GM10847 (cell line): Measurements from ENCODE around the gene LRP1B.

Experiments
- POLR2A ChIP-seq: IDR thresholded peaks from 2 replicates; pipeline ENCODE4 v1.6.1; 2011; ENCODE audit not compliant: insufficient read length; ENCODE audit errors: extremely low read depth

The LRP1B gene

DNA sequence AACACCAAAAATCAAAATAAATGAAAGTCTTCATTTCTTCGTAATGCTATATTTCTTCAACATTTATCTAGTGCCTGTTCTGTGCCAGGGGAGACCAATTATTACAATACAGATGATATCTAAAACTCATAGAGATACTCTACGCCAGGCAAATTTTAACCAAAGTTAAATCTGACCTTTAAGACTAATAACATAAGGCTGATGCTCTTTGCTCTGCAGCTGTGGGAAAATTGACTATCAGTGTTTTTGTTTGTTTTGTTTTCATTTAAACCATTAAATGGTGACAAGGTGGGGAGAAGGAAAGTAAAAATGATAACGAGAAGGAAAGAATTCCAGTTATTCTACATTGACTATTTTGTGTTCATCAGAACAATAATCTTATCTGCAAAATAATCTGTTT lies 406.4 kb downstream of the LRP1B start:
- no peak for TF ChIP-seq POLR2A

DNA sequence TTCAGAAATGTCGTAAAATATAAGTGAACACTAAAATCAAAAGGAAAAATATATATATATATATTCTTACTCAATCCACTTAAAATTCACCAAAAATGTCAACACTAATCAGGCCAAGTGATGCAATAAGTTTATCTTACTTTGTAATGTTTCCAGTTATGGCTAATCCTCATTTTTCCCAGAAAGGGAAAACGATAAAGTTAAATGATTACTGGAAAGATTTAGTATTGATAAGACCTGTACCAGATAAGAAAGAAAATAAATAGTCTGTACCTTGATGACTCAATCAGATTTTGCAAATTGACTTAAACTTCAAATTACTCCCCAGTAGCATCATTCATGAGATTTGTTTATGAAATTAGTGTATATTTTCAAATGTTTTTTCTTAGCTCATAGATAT lies 407.0 kb downstream of the LRP1B start:
- no peak for TF ChIP-seq POLR2A

DNA sequence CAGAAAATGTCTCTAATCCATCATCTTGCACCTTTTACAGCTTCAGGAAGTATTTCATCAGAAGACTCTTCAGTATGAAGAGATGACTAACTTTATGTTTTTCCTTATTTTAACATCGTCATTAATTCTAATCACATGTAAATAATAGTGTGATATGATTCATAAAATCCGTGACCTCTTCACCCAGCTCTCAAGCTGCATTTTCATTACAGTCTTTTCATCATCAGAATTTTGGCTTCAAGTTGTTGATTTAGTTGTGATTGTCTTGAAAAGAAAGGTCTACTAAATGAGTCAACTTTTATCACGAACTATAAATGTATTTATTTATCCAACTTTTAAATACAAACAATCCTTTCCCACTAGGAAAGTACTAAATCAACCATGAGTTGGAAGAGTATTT lies 410.3 kb downstream of the LRP1B start:
- no peak for TF ChIP-seq POLR2A

DNA sequence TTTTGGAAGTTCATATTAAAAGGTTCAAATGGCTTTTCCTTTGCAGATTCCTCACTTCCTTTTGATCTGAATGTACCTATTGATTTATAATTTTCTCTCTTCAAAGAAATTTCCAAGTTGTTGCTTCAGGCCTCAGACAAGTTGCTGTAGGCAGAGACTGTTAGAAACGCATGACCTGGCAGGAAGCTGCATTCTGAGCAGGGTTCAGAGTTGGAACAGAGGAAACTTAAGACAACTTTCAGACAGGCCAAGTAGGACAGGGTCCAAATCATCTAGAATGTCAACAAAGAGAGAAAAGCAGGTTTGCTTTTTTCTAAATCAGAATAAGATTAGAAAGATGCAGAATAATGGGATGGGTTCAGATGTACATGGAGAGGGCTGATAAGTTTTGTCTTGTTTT lies 416.3 kb downstream of the LRP1B start:
- TF ChIP-seq POLR2A = no peak

DNA sequence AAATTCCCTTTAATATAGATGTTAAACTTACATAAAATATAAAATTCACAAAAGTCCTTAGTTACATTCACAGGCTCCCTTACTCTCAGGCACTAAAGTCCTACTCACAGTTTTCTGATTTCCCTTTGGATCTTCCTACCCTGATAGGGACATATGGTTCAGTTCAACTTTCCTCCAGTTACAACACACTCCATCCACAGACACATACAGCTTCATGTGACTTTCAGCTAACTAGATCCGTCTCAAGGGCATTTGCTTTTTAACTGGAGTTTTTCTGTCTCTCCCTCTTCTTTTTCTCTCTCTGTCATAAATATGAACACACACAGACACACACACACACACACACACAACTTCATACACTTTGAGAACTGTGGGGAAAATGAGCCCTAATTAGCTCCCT lies 419.2 kb downstream of the LRP1B start:
- TF ChIP-seq POLR2A = no peak

DNA sequence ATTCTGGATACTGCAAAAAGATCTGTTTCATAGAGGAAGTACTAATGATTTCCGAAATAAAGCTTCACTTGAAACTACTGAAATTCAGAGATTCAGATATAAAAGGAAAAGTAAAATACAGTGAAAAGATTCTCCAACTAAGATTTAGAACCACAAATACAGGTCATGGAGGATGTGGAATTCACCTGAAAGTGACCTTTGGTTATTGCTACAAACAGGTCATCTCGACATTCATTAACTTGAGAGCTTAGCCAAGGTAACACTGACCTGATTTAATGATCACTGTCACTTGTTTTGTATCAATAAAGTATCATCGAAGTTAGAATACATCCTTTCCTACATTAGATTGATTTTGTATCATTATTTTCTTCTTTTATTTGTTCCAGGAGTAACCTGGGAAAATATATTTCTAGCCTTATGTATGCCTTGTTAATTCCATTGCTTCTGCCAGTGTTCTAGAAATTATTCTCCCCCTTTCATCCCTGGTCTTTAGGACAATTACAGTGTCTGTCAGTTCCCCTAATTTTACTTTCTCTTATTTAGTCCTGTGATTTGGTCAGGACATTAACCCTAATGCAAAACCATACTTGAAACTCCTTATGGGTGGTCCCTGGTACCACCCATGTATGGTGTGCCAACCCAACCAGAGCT lies 420.1 kb downstream of the LRP1B start:
- no peak for TF ChIP-seq POLR2A

DNA sequence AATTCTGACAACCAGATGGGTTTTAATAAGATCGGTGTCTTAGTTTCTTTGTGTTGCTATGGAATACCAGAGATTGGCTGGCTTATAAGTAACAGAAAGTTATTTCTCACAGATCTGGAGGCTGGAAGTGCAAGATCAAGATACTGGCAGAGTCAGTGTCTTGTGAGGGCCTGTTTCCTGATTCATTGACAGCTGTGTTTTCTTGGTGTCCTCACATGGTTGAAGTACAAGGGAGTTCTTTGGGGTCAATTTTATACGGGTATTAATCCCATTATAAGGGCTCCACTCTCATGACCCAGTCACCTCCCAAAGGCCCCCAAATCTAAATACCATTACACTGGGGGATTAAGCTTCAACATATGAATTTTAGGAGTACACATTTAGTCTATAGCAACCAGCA lies 421.1 kb downstream of the LRP1B start:
- no peak for TF ChIP-seq POLR2A

DNA sequence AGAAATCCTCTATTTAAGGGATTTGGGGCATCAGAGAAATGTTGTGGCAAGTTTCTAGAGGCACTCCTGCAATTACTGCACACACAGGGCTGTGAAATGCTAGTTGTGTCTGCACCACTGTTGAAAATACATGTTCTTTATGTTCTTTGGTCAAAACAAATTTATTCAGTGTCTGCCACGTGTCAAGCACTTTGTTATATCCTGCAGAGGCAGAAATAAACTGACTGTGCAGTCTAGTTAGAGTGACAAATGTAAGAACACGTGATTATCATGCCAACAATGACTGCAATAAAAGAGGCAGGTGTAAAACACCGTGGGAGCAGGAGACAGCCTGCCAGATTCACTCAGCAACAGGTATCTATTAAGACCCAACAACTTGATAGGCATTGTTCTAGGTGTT lies 423.3 kb downstream of the LRP1B start:
- no peak for TF ChIP-seq POLR2A

DNA sequence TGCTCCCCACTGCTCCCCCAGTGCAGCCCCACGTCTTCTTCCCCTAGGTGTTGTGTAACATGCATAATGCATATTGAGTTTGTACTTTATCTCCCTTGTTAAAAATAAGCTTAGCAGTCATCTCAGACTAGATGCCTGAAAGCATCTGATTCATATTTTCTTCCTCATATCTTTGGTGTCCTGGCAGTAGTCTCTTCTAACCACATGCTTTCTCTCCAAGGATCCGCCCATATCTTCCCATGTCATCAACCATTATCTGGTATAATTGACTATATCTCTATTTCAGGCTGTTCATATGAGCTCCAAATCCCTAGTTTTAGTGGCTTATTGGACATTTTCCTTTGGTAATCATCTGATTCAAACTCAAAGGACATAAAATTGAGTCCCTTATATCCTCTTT lies 426.3 kb downstream of the LRP1B start:
- TF ChIP-seq POLR2A = no peak

DNA sequence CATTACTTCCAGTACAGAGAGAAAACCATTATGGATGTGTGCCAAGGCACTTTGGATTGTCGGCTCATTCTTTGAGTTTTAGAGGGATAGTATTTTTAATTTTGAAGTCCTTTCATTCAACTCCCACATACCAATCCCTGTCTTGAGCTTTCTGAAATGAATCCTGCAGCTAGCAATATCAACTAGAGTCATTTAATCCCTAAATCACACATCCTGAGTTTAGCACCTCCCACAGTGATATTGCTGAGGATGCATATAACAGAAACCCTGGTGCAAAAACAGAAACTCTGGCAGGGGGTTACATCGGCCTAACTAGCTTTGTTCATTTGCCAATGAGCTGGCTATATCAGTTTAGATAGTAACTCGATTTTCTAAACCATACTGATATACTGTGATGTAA lies 427.3 kb downstream of the LRP1B start:
- no peak for TF ChIP-seq POLR2A

DNA sequence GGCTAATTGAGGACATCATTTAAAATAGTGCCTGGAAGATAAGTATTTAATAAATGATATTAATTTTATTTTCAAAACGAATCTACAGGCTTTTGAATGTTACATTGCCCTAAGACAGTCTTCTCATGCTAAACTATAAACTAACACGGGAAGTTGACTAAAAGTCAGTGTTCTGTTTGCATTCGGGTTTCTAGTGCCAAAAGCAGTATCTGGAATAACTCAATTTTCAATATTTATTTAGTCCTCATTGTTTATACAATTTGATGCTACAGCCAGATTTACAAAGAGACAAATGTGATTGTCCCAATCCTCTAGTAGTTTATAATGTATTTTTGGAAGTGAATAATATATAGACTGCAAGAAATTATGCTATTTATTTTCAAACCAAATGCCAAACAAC lies 429.2 kb downstream of the LRP1B start:
- no peak for TF ChIP-seq POLR2A

DNA sequence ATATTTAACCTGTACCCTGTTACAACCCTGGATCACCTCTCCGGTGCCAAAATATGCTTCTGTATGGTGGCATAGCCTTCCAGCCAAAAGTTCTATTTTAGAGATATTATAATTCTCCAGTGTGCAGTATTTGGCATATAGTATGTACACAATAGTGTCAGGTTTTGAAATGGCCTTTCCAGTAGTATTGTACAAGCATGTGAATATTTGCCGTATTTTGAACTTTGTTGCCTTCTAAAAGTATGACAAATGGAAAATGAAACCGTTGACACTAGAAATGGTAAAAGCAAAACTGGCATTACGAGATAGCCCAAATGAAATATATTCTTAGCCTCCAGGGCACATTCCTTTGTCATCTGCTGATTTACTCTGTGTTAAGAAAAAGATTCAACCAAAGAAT lies 431.2 kb downstream of the LRP1B start:
- no peak for TF ChIP-seq POLR2A

DNA sequence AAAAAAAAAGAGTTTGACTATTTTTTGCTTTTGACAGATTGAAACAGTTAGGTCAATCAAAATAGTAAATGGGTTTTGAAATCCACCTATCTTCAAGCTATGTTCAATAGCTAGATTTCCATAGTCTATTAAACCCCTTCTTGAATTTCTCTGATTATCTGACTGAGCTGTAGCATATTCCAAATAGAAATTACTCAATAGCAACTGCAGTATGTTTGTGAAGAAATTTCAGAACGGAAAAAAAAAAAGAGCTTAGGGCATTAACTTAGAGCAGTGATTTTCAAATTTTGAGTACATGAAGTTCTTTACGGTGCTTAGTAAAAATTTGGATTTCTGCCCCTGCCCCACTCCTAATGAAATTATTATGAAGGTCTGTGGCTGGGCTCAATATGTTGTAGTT lies 432.3 kb downstream of the LRP1B start:
- no peak for TF ChIP-seq POLR2A

DNA sequence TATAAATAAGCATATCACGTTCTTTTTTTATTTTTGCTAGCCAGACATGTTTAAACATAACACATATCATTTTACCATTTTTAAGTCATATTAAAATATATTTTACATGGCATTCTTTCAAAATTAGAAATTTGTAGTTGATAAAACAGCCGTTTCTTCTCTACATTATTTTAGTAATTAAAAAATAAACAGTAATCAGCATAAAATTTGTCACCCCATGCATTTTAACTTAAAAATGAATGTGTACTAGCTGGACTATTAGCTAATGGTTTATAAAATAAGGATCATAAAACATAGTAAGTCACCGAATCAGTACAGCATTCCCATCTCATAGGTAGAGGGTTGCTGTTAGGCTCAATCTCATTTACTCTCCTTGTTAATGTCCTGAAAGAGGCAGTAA lies 433.8 kb downstream of the LRP1B start:
- no peak for TF ChIP-seq POLR2A

DNA sequence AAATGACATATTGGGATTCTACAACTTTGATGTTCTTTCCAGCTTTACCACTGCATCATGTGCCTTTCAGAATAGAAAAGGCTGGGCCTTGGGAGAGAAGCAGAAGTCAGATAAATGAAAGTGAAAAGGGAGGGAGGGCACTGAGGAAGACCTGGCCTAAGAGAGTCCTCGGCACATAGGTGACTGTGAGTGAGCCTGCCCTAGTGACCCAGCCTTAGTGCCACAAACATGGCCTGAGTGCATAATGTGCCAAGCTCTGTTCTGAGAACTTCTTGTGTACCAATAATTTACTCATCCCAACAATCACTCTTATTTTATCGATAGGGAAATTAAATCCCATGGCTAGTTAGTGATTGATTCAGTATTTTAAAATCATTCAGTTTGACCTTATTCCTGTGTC lies 436.6 kb downstream of the LRP1B start:
- no peak for TF ChIP-seq POLR2A

DNA sequence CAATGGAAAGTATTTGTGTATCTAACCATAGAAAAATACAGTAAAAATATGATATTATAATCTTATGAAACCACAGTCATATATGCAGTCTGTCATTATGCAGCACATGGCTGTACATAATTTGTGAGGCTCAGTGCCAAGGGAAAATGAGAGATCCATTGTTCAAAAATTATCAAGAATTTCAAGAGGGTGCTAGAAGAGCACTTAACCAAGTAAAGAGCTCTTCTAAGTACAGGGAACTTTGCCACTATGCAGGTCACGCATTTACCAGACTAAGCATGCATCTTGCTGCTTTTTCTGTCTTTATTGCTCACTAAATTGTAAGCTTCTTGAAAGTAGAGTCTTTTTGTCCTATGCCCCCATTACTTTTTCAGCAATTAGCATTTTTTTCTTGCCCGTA lies 438.0 kb downstream of the LRP1B start:
- no peak for TF ChIP-seq POLR2A

DNA sequence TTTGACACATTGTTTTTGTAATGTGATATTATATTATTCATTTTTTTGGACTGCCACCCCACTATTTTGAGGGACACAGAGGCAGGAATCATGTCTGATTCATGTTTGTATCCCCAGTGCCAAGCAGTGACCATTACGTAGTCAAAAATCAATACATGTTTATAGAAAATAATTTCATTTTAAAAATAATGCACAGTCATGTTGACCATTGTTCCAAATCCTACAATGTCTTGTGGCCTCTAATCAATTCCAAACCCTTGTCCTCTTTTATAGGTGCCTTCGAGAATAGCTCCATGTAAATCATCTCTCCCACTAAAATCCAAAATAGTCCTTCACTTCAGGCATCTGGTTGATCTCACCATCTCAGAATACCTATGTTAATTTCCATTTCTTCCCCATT lies 454.7 kb downstream of the LRP1B start:
- no peak for TF ChIP-seq POLR2A

DNA sequence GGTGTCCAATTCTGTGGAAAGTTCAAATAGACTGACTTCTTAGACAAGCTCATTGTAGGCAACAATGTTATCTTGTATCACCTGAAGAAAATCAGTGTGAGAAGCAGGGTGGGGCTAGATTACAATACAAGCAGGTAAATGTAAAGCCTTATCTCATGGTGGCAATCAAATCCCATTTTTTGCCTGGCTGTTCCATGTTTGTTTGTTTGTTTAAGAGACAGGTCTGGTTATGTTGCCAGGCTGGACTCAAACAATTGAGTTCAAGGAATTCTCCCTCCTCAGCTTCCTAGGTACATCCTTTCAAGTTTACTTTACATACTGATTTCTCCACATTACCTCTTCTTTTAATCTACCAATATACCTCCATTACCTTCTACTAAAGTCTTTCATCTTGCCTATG lies 464.6 kb downstream of the LRP1B start:
- no peak for TF ChIP-seq POLR2A

DNA sequence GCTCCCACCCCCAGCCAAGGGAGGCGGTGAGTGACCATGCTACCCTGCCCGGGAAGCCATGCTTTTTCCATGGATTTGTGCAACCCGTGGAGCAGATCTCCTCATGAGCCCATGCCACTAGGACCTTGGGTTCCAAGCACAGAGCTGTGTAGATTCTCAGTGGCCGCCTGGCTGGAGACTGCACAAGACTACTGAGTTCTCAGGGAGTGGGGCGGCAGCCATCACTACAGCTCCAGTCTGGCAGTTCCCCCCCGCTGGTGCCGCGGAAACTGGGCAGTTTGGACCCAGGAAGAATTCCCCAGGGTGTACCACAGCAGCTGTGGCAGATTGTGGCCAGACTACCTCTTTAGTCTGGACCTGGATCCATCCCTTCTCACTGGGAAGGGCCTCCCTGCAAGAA lies 470.6 kb downstream of the LRP1B start:
- TF ChIP-seq POLR2A = no peak

DNA sequence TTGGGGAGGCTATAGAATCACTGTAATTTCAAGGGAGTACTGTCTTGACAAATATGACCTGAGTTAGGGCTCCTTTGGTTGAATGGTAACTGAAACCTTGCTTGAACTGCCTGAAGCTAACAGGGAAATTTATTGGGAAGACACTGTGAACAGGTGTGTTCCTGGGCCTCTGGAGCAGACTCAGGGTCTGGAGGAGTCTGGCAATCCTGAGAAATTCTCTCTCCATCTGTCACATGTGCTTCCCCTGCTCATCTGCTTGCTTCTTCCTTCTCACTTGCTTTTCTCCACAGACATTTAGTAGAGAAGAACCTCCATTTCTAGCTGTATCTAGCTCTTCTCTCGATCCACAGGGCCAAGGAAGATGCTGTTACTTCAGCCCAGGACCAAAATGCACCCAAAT lies 476.5 kb downstream of the LRP1B start:
- TF ChIP-seq POLR2A = no peak
